Natural killer cell (primary cell): Measurements from ENCODE around the gene CCDC198. TPM values are rescaled to one million over a fixed set of nuclear protein-coding genes. Genes with fewer than 3 reads are reported as not detected.
A peak's percentile ranks its signal among the peaks of the same experiment; 100 is the strongest.

ENCODE experiments used
- ATAC-seq, 3 donors: fragments of 150-1000 bp in 2 of 3; fragments of 200-7000 bp in 1 of 3; cut with Tn5 transposase; 1 replicate in 1 of 3; 2 replicates in 2 of 3; pipeline ENCODE4 v1.10.0; 2021; ENCODE audit warnings: mild to moderate bottlenecking in 2 of 3, moderate library complexity in 2 of 3
- DNase-seq, 2 donors: peaks; one replicate each; pipeline versions ENCODE4 v3.0.0 to v3.0.0-alpha.2; 2013 to 2021; ENCODE audit warnings: mixed read lengths in 1 of 2
- H3K27ac ChIP-seq: one replicate; pipeline ENCODE4 v1.5.1; 2013; ENCODE audit warnings: mild to moderate bottlenecking, low read length
- H3K27me3 ChIP-seq: one replicate; pipeline ENCODE4 v1.6.1; 2013; ENCODE audit warnings: low read length; ENCODE audit not compliant: control insufficient read depth, insufficient read depth
- H3K36me3 ChIP-seq: one replicate; pipeline ENCODE4 v1.6.1; 2013; ENCODE audit warnings: low read length; ENCODE audit not compliant: control insufficient read depth, insufficient read depth
- H3K4me1 ChIP-seq: one replicate; pipeline ENCODE4 v1.6.1; 2013; ENCODE audit warnings: low read length; ENCODE audit not compliant: control insufficient read depth, insufficient read depth
- H3K4me3 ChIP-seq: one replicate; pipeline ENCODE4 v1.5.1; 2013; ENCODE audit warnings: low read length
- H3K9me3 ChIP-seq: one replicate; pipeline ENCODE4 v1.6.1; 2013; ENCODE audit warnings: low read length; ENCODE audit not compliant: control insufficient read depth, insufficient read depth
- H3K27ac Mint-ChIP-seq, 2 donors: one replicate each; pipeline ENCODE4 v1.8.0; 2022; ENCODE audit warnings: mild to moderate bottlenecking in 2 of 2, mixed read lengths in 2 of 2, moderate library complexity in 1 of 2
- H3K27me3 Mint-ChIP-seq, 2 donors: one replicate each; pipeline ENCODE4 v1.8.0; 2022; ENCODE audit warnings: low read depth in 2 of 2, mixed read lengths in 2 of 2
- H3K36me3 Mint-ChIP-seq: one replicate; pipeline ENCODE4 v1.8.0; 2022; ENCODE audit warnings: mixed read lengths
- H3K4me1 Mint-ChIP-seq, 2 donors: one replicate each; pipeline ENCODE4 v1.8.0; 2022; ENCODE audit warnings: mixed read lengths in 2 of 2
- H3K4me3 Mint-ChIP-seq: one replicate; pipeline ENCODE4 v1.8.0; 2022; ENCODE audit warnings: mild to moderate bottlenecking, moderate library complexity, mixed read lengths
- H3K9me3 Mint-ChIP-seq, 2 donors: one replicate each; pipeline ENCODE4 v1.8.0; 2022; ENCODE audit warnings: mixed read lengths in 2 of 2
- WGBS: methylation state at CpG from one replicate; pipeline ENCODE4 v1.1.7; 2013; ENCODE audit warnings: missing lambda C conversion rate; ENCODE audit not compliant: insufficient coverage; 5-methylcytosine and 5-hydroxymethylcytosine counted together
- intact Hi-C: fragments of 100-400 bp; cut with micrococcal nuclease; formaldehyde crosslinking; loops from one replicate; pipeline ENCODE4 v1.14.2; 2022
- total RNA-seq, 4 donors: library from RNA; stranded (reverse); fragments of 120-200 nt in 1 of 4; gene quantifications; one replicate each; pipeline versions ENCODE4 v1.2.3 to v1.2.4, GENCODE V29; 2013 to 2022
- TF ChIP-seq, protein P1 (sequence below): fragments of 200-600 bp; IDR thresholded peaks from one replicate; pipeline ENCODE4 v1.8.0; 2022; ENCODE audit warnings: antibody characterized with exemption

The CCDC198 gene, protein sequence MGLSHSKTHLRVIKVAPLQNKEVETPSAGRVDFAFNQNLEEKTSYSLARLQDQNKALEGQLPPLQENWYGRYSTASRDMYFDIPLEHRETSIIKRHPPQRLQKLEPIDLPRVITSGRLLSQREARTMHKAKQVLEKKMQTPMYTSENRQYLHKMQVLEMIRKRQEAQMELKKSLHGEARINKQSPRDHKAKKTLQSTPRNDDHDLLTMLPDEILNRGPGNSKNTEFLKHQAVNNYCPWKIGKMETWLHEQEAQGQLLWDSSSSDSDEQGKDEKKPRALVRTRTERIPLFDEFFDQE
- not detected for total RNA-seq
- total RNA-seq (2013): not detected

DNA sequence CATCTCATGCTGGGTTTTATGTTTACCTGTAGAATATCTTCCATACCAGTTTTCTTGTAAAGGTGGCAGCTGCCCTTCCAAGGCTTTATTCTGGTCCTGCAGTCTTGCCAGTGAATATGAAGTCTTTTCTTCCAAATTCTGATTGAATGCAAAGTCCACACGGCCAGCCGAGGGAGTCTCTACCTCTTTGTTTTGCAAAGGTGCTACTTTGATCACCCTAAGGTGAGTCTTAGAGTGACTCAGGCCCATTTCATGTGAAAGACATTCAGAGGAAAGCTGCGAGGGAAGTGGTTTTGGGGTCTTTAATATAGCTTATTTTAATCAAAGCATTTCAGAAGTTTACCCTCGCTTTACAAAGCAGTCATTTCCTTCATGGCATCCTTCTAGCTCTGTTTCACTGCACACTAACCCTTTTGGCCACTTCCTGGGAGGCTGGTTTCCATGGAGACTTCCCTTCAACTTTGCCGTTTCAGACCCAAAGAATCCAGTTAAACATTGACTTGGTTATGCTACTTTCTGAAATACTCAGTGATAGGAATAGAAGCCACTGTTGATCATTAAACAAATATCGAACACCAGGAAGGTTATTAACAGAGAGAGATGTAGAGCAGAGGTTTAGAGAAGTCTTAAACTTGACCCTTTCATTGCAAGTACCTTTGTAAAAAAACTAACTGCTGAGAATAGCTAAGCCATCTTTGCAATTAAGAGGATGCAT, at the start of gene CCDC198:
TSS of gene CCDC198 (minus strand) at position 391 of the 715 bp plus-strand sequence. CDS start at position 249, 142 bp downstream.
- ATAC-seq (no peak), DNase-seq (no peak)
- Mint-ChIP-seq H3K27ac (no peak within 1 kb of the TSS), H3K4me3 (no peak within 1 kb of the TSS), H3K9me3 (no peaks in the 10 kb centered on the region), H3K36me3 (no peaks in the 10 kb centered on the region), H3K27me3 (no peaks in the 10 kb centered on the region), H3K4me1 (no peaks in the 10 kb centered on the region)
- Histone ChIP-seq H3K27me3 (peaks cover 2% of the 10 kb centered on the region), H3K4me3 (no peak within 1 kb of the TSS), H3K36me3 (no peaks in the 10 kb centered on the region), H3K4me1 (no peaks in the 10 kb centered on the region), H3K27ac (no peak within 1 kb of the TSS), H3K9me3 (no peaks in the 10 kb centered on the region)
- 35% methylated on average over 6 of the region's 6 CpGs for WGBS
- intact Hi-C loops: no loop called here
- TF ChIP-seq, protein P1, sequence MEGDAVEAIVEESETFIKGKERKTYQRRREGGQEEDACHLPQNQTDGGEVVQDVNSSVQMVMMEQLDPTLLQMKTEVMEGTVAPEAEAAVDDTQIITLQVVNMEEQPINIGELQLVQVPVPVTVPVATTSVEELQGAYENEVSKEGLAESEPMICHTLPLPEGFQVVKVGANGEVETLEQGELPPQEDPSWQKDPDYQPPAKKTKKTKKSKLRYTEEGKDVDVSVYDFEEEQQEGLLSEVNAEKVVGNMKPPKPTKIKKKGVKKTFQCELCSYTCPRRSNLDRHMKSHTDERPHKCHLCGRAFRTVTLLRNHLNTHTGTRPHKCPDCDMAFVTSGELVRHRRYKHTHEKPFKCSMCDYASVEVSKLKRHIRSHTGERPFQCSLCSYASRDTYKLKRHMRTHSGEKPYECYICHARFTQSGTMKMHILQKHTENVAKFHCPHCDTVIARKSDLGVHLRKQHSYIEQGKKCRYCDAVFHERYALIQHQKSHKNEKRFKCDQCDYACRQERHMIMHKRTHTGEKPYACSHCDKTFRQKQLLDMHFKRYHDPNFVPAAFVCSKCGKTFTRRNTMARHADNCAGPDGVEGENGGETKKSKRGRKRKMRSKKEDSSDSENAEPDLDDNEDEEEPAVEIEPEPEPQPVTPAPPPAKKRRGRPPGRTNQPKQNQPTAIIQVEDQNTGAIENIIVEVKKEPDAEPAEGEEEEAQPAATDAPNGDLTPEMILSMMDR: no peak

DNA sequence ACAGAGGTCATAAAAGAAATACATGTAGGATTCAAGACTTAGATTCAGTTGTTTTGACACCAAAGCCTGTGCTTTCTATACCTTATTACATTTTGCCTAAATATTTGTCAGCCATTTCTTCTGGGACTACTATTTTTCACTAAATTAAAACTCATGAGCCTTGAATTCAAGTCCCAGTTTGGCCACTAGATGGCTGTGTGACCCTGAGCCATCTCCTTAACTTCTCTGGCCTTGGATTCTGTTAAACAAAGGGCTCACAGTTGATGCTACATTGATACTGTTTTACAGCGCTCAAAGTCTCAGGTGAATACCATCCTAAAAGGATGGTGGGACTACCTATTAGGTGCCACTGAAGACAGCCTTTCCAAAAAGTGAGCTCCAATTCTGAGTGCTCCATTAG, 39.6 kb upstream of the CCDC198 start:
- peaks cover 6% of the 10 kb centered on the region for H3K9me3 ChIP-seq
- no peak overlapping the region for H3K4me3 ChIP-seq
- no peak overlapping the region for H3K27ac Mint-ChIP-seq
- H3K36me3 ChIP-seq: no peaks in the 10 kb centered on the region
- no peak overlapping the region for H3K27ac ChIP-seq
- H3K4me1 ChIP-seq: no peaks in the 10 kb centered on the region
- no peaks in the 10 kb centered on the region for H3K4me1 Mint-ChIP-seq
- TF ChIP-seq, protein P1: no peak
- H3K36me3 Mint-ChIP-seq: peaks cover 6% of the 10 kb centered on the region
- peak in 1 of 2 donors; percentile 7 for DNase-seq
- ATAC-seq: no peak
- H3K9me3 Mint-ChIP-seq: peaks cover 3 to 8% of the 10 kb centered on the region in 2 donors
- 82% methylated on average over 1 of the region's 1 CpG for WGBS
- intact Hi-C loops: no loop called here
- no peaks in the 10 kb centered on the region for H3K27me3 ChIP-seq
- H3K27me3 Mint-ChIP-seq: no peaks in the 10 kb centered on the region
- no peak overlapping the region for H3K4me3 Mint-ChIP-seq

DNA sequence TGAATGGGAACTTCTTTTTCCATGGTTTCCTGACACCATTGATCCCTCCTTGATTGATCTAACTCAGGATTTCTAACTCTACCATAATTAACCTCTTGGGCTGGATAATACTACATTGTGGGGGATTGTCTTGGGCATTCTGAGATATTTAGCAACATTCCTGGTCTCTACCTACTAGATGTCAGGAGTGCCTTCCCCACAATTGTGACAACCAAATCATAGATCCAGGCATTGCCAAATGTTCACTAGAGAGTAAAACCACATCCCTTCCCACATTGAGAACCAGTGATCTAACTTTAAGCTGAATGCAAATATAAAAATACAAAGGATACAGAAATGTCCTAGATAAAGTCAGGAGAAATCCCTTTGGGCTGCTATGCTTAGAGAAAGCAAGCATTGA, 36.9 kb upstream of the CCDC198 start:
- Histone ChIP-seq H3K27me3 (no peaks in the 10 kb centered on the region), H3K4me1 (no peaks in the 10 kb centered on the region), H3K36me3 (no peaks in the 10 kb centered on the region), H3K9me3 (peaks cover 13% of the 10 kb centered on the region), H3K27ac (no peak overlapping the region), H3K4me3 (no peak overlapping the region)
- DNase-seq (no peak), ATAC-seq (no peak)
- no peaks in the 10 kb centered on the region for H3K27me3 Mint-ChIP-seq
- TF ChIP-seq, protein P1: no peak
- peaks cover 4 to 5% of the 10 kb centered on the region in 2 donors for H3K9me3 Mint-ChIP-seq
- H3K4me1 Mint-ChIP-seq: no peaks in the 10 kb centered on the region
- H3K4me3 Mint-ChIP-seq: no peak overlapping the region
- intact Hi-C loops: no loop called here
- peaks cover 11% of the 10 kb centered on the region for H3K36me3 Mint-ChIP-seq
- no peak overlapping the region for H3K27ac Mint-ChIP-seq
